PC-9 (cell line): Measurements from ENCODE around the gene VSX1. TPM values are rescaled to one million over a fixed set of nuclear protein-coding genes. Genes with fewer than 3 reads are reported as not detected.

Experiments
- BruUV-seq: library from RNA; stranded (reverse); fragments of 400-500 nt; replicated peaks from 2 replicates; lab custom pipeline; 2021; lab: Mats Ljungman, UMichigan
- CTCF ChIA-PET: fragments of 300-600 bp; sonication (Branson Sonifier 250); formaldehyde crosslinking; loops from one replicate; lab custom pipeline; 2022; ENCODE audit warnings: antibody characterized with exemption; lab: Charles Lee
- POLR2A ChIA-PET: fragments of 300-600 bp; sonication (Branson Sonifier 250); formaldehyde crosslinking; loops from one replicate; lab custom pipeline; 2022; ENCODE audit warnings: antibody characterized with exemption; ENCODE audit not compliant: unreplicated experiment; lab: Charles Lee
- DNase-seq, 2 experiments: peaks; one replicate each; pipeline versions ENCODE4 v3.0.0 to v3.0.0-alpha.2; 2015 to 2022; ENCODE audit warnings: mixed read lengths in 1 of 2
- H2AFZ ChIP-seq: fragments of 200-600 bp; sonication (generic); 2 replicates; pipeline ENCODE4 v1.8.1; 2017; ENCODE audit warnings: antibody characterized with exemption
- H3F3A ChIP-seq: fragments of 200-600 bp; sonication (generic); 2 replicates; pipeline ENCODE4 v1.8.1; 2017; ENCODE audit warnings: antibody characterized with exemption, mild to moderate bottlenecking, low read depth; ENCODE audit not compliant: insufficient read depth
- H3K27ac ChIP-seq: fragments of 200-600 bp; sonication (generic); 2 replicates; pipeline ENCODE4 v1.6.1; 2016; ENCODE audit warnings: mixed run types
- H3K27me3 ChIP-seq: fragments of 200-600 bp; sonication (generic); 2 replicates; pipeline ENCODE4 v1.6.1; 2016; ENCODE audit warnings: low read depth, mixed run types; ENCODE audit not compliant: insufficient read depth
- H3K36me3 ChIP-seq: fragments of 200-600 bp; sonication (generic); 2 replicates; pipeline ENCODE4 v1.6.1; 2016; ENCODE audit warnings: low read depth, mixed run types
- H3K4me1 ChIP-seq: fragments of 200-600 bp; sonication (generic); replicated peaks from 2 replicates; pipeline ENCODE4 v1.6.1; 2016; ENCODE audit warnings: mixed run types; ENCODE audit not compliant: insufficient read depth
- H3K4me2 ChIP-seq: fragments of 200-600 bp; sonication (generic); 2 replicates; pipeline ENCODE4 v1.6.1; 2017; ENCODE audit warnings: mixed run types
- H3K4me3 ChIP-seq: fragments of 200-600 bp; sonication (generic); 2 replicates; pipeline ENCODE4 v1.6.1; 2016; ENCODE audit warnings: mixed run types
- H3K79me2 ChIP-seq: fragments of 200-600 bp; sonication (generic); 2 replicates; pipeline ENCODE4 v1.6.1; 2017; ENCODE audit warnings: low read depth, mixed run types
- H3K9me2 ChIP-seq: fragments of 200-600 bp; sonication (generic); 2 replicates; pipeline ENCODE4 v1.8.1; 2017; ENCODE audit warnings: mild to moderate bottlenecking; ENCODE audit not compliant: insufficient read depth
- H3K9me3 ChIP-seq: fragments of 200-600 bp; sonication (generic); 2 replicates; pipeline ENCODE4 v1.8.1; 2016; ENCODE audit warnings: low read depth; ENCODE audit not compliant: insufficient read depth
- H4K20me1 ChIP-seq: fragments of 200-600 bp; sonication (generic); 2 replicates; pipeline ENCODE4 v1.8.1; 2017; ENCODE audit not compliant: insufficient read depth
- CTCF ChIP-seq: fragments of 200-600 bp; sonication (generic); conservative IDR thresholded peaks from 2 replicates; pipeline ENCODE4 v1.6.1; 2017; ENCODE audit warnings: mixed run types, antibody characterized with exemption, mild to moderate bottlenecking, moderate library complexity
- EZH2 ChIP-seq: fragments of 200-600 bp; sonication (generic); IDR thresholded peaks from 2 replicates; pipeline ENCODE4 v1.8.0; 2017; ENCODE audit warnings: antibody characterized with exemption, low read depth
- intact Hi-C: fragments of 100-400 bp; cut with micrococcal nuclease; formaldehyde crosslinking; loops from one replicate; pipeline ENCODE4 v1.10.0; 2022; ENCODE audit not compliant: unreplicated experiment
- total RNA-seq: library from RNA; stranded (reverse); gene quantifications from 2 replicates; pipeline ENCODE4 v1.2.3, GENCODE V29; 2021

The VSX1 gene
- total RNA-seq, 1 experiment from 2014 or later, result 1.5 TPM

- H3K4me2 ChIP-seq, result no peak overlapping the region
- ChIA-PET CTCF (interaction anchor here (0.6 kb wide), 1 partner anchor 348 kb away, joined by 16 read pairs; no protein-coding TSS in a partner anchor), POLR2A (no interaction called here)
- H3K36me3 ChIP-seq, result no peaks in the 10 kb centered on the region
- H3K4me3 ChIP-seq, result no peak overlapping the region
- peaks cover 14% of the 10 kb centered on the region; the same call in 1 of the 2 replicates for H3K4me1 ChIP-seq
- peaks cover 5% of the 10 kb centered on the region; the same call in 1 of the 2 replicates for H3F3A ChIP-seq
- no peaks in the 10 kb centered on the region for H3K9me3 ChIP-seq
- no peaks in the 10 kb centered on the region for H3K79me2 ChIP-seq
- no peak for DNase-seq
- TF ChIP-seq EZH2, result no peak
- TF ChIP-seq CTCF, result no peak
- no peaks in the 10 kb centered on the region for H4K20me1 ChIP-seq
- no peak overlapping the region for H2AFZ ChIP-seq
- H3K27me3 ChIP-seq, result no peaks in the 10 kb centered on the region
- no peak overlapping the region for H3K27ac ChIP-seq
- BruUV-seq, result no TSS peak
- intact Hi-C loops, result no loop called here
- H3K9me2 ChIP-seq, result no peaks in the 10 kb centered on the region
Measured at GRCh38 chr20:25044660-25045342, 37.1 kb downstream of the VSX1 start.

GRCh38 chr20:25044261-25044560, 37.7 kb downstream of the VSX1 start:
- Histone ChIP-seq H3K9me3 (no peaks in the 10 kb centered on the region), H3K4me2 (no peak overlapping the region), H2AFZ (no peak overlapping the region), H3K27me3 (no peaks in the 10 kb centered on the region), H3K4me3 (no peak overlapping the region), H3K79me2 (no peaks in the 10 kb centered on the region), H3F3A (peaks cover 7% of the 10 kb centered on the region; the same call in 1 of the 2 replicates), H3K27ac (no peak overlapping the region), H3K36me3 (no peaks in the 10 kb centered on the region), H3K9me2 (no peaks in the 10 kb centered on the region), H3K4me1 (peaks cover 19% of the 10 kb centered on the region; the same call in 1 of the 2 replicates), H4K20me1 (no peaks in the 10 kb centered on the region)
- CTCF ChIA-PET, result interaction anchor here (0.6 kb wide), 1 partner anchor 349 kb away, joined by 16 read pairs; no protein-coding TSS in a partner anchor
- no peak for DNase-seq
- TF ChIP-seq CTCF (no peak), EZH2 (no peak)
- POLR2A ChIA-PET, result interaction anchor here (0.5 kb wide), 1 partner anchor 393 kb away, joined by 13 read pairs; no protein-coding TSS in a partner anchor
- BruUV-seq, result no TSS peak
- intact Hi-C loops, result no loop called here

DNA sequence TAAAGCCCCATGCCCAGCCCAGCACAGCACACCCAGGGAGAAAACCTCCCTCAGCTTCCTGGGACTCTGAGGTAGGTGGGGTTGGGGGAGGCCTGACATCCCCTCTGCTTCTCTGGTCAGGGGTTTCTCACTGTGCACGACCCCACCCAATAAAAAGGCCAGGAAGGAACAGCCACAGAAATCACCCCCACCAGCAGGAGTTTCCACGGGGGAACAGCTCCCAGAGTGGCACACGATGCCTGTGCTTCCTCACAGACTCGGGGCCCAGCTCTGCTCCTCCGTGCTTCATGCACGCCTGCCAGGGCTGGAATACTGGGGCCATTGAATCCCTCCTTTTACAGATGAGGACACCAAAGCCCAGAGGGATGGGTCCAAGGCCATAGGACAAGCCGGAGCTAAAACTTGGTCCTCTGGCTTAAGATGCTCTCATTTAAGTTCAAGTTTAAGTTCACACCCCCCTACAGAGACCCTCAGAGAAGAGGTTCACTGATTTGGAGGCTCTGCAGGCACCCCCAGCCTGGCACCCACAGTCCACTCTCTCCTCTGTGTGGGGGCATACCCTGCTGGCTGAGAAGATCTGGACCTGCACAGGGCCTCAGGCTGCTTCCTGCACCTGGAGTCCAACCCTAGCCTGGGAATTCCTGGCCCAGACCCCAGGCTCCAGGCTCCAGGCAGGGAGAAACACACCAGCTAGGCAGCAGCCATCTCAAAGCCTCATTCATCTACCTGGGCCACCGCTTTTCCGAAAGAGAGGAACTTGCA, 38.3 kb downstream of the VSX1 start:
- POLR2A ChIA-PET, result interaction anchor here (0.5 kb wide), 1 partner anchor 394 kb away, joined by 13 read pairs; no protein-coding TSS in a partner anchor
- H3K4me3 ChIP-seq, result no peak overlapping the region
- BruUV-seq, result no TSS peak
- H3K79me2 ChIP-seq, result no peaks in the 10 kb centered on the region
- H3K27ac ChIP-seq, result no peak overlapping the region
- no peaks in the 10 kb centered on the region for H3K9me2 ChIP-seq
- no peaks in the 10 kb centered on the region for H4K20me1 ChIP-seq
- H3K4me2 ChIP-seq, result no peak overlapping the region
- H3K9me3 ChIP-seq, result no peaks in the 10 kb centered on the region
- H2AFZ ChIP-seq, result no peak overlapping the region
- no peak for TF ChIP-seq EZH2
- no peak for TF ChIP-seq CTCF
- peak in 1 of 2 experiments; percentile 3 for DNase-seq
- intact Hi-C loops, result no loop called here
- H3K36me3 ChIP-seq, result no peaks in the 10 kb centered on the region
- no peaks in the 10 kb centered on the region for H3K27me3 ChIP-seq
- H3K4me1 ChIP-seq, result peaks cover 17% of the 10 kb centered on the region; the same call in 1 of the 2 replicates
- H3F3A ChIP-seq, result peaks cover 7% of the 10 kb centered on the region; the same call in 1 of the 2 replicates
- CTCF ChIA-PET, result interaction anchor here (0.5 kb wide), 1 partner anchor 148 kb away, joined by 3 read pairs; no protein-coding TSS in a partner anchor
